Medulla oblongata (tissue), 1 donor: ENCODE results near the gene C16orf78.

Experiments
- DNase-seq: peaks from one replicate; pipeline ENCODE4 v3.0.0-alpha.2; 2015; ENCODE audit errors: extremely low spot score

Gene C16orf78

DNA sequence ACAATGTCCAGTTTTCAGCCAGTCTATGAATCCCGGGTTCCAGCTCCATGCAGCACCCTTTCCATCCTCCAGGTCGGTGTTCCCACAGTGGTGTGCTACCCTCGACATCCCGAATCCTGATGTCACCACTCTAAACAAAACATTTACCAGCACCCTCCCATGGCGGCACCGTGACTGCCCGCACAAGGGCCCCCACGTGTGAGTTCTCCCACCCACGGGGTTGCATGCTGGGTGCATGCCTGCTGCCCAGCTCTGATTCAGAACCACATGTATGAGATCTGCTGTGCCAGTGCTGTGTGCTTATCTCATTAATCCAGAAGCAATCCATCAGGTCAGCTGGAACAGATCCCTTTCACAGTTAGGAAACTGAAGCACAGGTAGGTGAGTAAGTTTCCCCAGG lies 57.4 kb downstream of the C16orf78 start:
- DNase-seq, result no peak

DNA sequence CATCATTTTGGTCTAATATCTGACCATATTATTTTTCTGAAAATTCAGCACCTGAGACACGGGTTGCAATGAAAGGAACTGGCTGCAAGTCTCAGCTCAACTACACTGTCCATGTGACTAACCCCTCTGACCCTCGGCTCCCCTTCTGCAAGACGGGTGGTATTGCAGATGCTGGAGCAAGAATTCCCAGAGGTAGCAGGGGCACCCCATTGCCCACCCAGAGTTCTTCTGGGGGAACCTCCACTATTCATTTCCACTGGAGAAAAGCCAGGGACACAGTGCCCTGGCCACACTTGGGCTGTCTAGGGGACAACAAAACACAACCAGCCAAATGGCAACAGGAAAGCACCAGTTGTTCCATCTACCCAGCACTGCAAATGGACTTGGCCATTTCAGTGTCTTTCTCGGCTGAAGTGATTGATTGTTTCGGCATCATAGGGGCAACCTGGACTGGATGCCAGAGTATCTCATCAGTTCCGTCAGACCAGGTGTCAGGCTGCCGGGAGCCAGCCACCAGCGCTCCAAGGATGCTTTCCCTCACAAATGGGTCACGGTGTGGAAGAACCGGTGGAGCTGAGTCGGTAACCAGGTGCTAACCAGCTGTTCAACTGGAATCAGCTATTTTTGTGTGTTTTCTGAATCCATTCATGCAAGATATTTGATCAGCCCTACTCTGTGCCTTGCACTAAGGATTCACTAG lies 58.1 kb downstream of the C16orf78 start:
- DNase-seq, result no peak

DNA sequence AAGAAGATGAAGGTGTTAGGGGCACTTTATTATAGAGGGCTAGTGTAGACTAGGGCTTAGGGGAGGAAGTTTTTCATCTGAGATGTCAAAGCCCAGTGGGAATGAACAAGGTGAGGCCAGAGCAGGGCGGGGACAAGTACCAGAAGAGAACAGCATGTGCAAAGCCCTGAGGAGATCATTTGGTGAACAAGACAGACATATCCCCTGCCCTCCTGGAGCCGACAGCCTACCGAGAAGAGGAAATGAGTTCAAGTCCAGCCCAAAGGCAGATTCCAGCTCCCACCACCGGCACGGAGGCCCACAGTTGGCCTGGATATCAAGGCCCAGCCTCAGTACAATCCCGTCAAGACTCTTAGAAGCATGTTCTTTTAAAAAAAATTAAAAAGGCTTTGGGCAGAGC lies 61.1 kb downstream of the C16orf78 start:
- no peak for DNase-seq

DNA sequence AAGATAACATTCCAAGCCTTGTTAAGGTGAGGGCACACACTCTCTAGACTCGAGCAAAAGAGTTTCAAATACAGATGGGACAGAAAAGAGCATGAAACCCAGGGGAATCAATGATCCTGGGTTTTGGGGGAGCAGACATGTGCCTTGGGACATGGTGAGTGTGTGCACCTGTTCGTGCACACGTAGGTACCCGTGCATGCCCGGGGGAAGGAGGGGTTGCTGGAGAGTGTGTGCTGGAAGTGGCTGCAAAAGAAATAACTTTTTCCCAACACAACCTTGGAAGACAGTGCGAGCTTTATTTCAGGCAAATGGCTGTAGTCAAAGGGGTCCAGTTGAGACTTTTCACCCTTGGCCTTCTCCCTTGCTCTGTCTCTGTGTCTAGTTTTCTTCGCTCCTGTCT lies 62.6 kb downstream of the C16orf78 start:
- DNase-seq, result no peak

DNA sequence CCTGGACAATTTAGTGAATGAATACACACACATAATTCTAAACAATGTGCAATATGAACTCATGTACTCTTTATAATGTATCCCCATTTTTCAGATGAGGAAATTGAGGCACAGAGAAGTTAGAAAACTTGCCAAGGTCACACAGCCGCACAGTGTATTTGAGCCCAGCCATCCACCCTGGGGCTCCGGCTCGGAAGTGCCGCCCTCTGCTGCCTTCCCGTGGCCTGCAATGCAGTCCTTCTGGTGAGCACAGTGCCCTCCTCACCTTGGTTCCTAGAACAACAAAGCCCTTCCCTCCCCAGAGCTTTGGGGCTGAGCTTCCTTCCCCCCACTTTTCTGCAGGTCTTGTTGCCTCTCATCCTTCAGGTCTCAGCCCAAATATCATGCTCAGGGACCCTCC lies 63.7 kb downstream of the C16orf78 start:
- no peak for DNase-seq

DNA sequence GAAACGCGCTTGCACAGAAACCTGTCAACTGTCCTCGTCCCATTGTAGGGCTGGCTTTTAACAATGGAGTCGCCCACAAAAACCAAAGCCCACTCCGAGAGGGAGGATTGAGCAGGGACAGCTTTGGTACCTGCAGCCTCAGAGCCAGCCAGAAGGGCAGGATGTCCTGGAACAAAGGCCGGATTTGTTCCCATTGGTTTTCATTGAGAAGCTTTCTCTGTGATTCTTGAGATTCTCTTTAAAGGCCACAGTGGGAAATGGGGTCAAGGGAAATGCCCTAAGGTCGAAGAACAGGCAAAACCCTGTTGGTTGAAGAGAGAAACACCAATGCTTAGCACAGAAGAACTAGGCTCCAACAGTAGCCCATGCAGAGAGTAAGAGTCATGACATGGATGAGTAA lies 65.4 kb downstream of the C16orf78 start:
- no peak for DNase-seq

DNA sequence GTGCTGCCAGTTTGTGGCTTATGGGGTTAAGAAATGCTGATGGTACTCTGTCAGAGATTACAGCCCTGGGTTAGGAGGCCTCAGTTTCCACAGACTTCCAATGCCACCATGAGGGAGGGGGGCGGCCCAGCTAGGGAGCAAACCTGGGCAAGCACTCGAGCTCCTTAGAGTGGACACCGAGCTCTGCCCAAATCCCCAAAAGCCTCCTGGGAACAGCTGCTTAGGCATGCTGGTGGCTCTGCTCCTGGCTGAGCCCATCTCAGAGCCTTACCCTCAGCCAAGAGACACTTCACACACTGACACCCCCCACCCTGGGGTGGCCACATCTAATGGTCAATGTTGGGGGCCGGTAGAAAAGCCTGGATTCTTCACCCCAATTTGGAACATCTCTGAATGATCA lies 66.1 kb downstream of the C16orf78 start:
- no peak for DNase-seq

DNA sequence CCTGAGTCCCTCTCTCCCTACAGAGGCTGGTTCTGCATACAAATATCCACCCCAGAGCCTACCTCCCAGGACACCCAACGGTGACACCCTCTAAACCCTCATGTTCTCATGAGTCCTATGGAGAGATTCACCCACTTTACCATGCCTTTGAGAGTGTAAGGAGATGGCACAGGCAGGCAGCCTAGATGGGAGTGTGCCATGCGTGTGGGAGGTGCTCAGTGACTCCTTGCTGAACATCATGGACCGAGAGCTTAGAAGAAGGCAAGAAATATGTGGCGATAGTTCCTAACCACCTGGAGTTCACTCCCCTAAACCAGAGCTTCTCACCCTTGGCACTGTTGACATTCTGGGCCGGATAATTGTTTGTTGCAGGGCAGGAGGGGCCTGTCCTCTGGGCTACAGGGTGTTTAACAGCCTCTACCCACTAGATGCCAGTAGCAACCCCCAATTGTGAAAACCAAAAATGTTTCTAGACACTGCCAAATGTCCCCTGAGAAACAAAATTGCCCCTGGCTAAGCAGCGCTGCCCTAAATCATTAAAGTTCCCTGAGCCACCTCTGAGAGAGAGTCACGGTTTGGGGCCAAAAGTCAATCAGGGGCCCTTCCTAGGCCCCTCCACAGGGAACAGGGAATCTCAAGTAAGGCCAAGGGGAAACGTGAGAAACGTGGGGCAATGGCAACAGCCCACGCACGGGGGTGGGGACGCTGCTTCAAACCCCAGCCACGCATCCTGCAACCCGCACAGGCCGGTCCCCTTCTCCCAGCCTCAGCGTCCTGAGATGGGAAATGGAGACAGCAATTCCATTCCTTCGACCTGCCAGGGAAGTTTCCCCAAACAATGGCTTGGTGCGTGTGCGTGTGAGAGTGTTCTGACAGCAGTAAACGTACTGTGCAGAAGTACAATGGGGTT lies 66.8 kb downstream of the C16orf78 start:
- DNase-seq, result peak; percentile 6

DNA sequence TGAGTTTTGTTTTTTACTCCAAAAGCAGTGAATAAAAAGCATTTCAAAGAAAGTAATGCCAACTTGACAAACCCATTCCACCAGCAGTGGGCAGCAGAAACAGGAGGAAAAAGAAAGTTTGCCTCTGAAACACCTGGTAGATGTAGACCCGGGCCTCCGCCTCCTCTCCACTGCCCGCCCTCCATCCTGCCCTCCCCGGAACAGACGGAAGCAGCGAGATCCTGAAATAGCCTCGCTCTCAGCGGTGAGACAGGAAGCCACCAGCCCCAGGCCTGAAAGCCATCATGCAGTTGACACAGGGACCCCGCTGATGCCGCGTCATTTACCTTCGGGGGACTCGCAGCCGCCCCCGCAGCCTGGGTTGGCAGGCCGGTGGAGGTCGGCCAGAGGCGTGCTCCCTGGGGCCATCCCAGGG lies 67.8 kb downstream of the C16orf78 start:
- no peak for DNase-seq

DNA sequence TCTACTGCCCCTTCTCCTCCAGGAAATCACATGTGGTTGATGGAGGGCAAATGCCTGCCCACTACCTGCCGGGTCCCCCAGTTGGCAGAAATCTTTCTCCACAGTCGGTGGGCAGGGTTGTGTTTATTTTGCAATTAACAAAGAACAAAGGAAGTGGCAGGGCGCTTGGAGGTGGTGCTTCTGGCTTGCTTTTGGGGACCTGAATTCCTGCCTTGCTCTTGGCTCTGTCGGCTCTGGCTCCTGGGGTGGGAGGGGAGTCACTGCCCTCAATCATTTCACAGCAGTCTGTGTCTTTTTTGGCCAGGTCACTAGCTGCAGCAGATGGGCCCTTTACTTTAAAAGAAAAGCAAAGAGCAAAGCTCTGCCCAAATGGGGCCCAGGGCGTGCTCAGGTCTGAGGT lies 69.2 kb downstream of the C16orf78 start:
- DNase-seq, result no peak

DNA sequence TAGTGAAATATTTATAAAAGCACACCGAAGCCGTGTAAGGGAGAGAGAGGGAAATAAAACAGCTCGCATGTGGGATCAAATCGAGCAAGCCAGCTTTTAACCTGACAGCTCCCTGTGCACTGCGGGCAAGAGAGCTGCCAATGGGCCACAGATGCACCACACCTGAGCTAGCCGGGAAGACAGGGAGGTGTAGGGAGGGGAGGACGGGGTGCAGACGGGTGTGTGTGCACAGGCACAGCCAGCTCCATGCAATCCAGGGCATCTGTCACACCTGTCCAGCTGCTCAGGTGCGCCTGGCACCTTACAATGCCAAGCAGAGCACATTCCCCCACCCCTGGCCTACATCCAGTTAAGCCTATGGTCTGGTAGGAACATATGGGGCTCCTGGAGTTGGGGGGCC lies 70.0 kb downstream of the C16orf78 start:
- DNase-seq, result no peak

DNA sequence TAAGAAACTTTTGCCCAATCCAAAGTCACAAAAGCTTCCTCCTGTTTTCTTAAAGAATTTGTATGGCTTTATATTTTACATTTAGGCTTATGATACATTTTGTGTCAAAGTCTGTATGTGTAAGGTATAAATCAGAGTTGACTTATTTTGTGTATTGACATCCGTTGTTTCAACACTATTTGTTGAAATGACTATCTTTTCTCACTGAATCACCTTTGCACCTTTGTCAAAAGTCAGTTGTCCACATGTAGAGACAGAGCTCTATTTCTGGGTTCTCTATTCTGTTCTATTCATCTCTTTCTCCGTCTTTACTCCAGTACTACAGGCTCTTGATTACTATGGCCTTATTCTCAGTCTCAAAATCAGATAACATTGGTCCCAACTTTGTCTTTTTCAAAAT lies 73.2 kb downstream of the C16orf78 start:
- DNase-seq, result no peak
